Vagina (tissue), 2 donors: ENCODE measurements around the gene BLNK. TPM values are rescaled to one million over a fixed set of nuclear protein-coding genes. Genes with fewer than 3 reads are reported as not detected.
"Not testable (repeated sequence)": the region's sequence is repeated elsewhere in the genome, so short reads cannot be mapped to it uniquely, and the experiment has no call there.

Experiments used
- DNase-seq, 2 donors: peaks; one replicate each; pipeline ENCODE4 v3.0.0-alpha.2; 2017; ENCODE audit errors: extremely low spot score in 2 of 2
- H3K27ac ChIP-seq: fragments of 200-600 bp; sonication (generic); one replicate; pipeline ENCODE4 v1.5.1; 2019
- H3K27me3 ChIP-seq: fragments of 200-600 bp; sonication (generic); one replicate; pipeline ENCODE4 v1.5.1; 2019
- H3K36me3 ChIP-seq, 2 donors: fragments of 200-600 bp; sonication (generic); one replicate each; pipeline ENCODE4 v1.5.1; 2017 to 2019
- H3K4me1 ChIP-seq: fragments of 200-600 bp; sonication (generic); one replicate; pipeline ENCODE4 v1.5.1; 2019
- H3K4me3 ChIP-seq, 2 donors: fragments of 200-600 bp; sonication (generic); 1 replicate in 1 of 2; 2 replicates in 1 of 2; pipeline ENCODE4 v1.5.1; 2016 to 2019
- H3K9me3 ChIP-seq: fragments of 200-600 bp; sonication (generic); one replicate; pipeline ENCODE4 v1.5.1; 2019
- POLR2A ChIP-seq, 2 donors: fragments of 450-650 bp; IDR thresholded peaks; one replicate each; pipeline ENCODE4 v1.6.1; 2017; ENCODE audit warnings: antibody characterized with exemption in 2 of 2, mild to moderate bottlenecking in 2 of 2, moderate library complexity in 2 of 2
- POLR2AphosphoS5 ChIP-seq, 2 donors: sonication (generic); formaldehyde crosslinking; IDR thresholded peaks; one replicate each; pipeline ENCODE4 v1.9.0; 2017; ENCODE audit warnings: antibody characterized with exemption in 2 of 2, mild to moderate bottlenecking in 2 of 2, low read depth in 1 of 2; ENCODE audit not compliant: insufficient read depth in 1 of 2
- intact Hi-C: fragments of 100-400 bp; cut with DNase I; formaldehyde crosslinking; loops from one replicate; pipeline ENCODE4 v1.15.1; 2023
- total RNA-seq: library from RNA; depleted of rRNA; stranded (reverse); fragments of >200 nt; gene quantifications from one replicate; pipeline ENCODE4 v1.2.3, GENCODE V29; 2016
- TF ChIP-seq, protein P1 (sequence below), 3 experiments: fragments of 450-650 bp in 2 of 3; fragments of 200-600 bp in 1 of 3; sonication (generic) in 1 of 3; IDR thresholded peaks; one replicate each; pipeline ENCODE4 v1.5.1; 2017 to 2019; ENCODE audit warnings: antibody characterized with exemption in 3 of 3, mild to moderate bottlenecking in 2 of 3, moderate library complexity in 2 of 3

Gene BLNK
- total RNA-seq, 1 donor from 2014 or later = 8.8 TPM

DNA sequence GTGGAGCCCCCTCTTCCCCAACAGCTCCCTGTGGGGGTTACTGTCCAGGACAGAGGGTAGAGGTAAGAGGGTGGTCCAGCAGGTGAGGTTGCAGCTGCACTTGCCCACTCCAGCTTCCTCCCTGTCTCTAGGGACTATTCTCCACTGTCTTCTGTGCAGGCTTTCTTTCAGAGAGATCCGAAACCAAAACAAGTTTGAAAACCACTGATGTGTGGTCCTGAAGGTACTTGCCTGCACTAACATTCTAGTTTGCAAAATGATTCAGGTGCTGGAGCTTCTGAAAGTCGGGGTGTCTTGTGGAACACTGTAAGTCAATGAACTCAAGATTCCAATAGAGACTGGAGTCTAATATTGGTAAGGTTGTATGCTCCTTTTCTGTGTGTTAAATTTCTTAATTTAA is 63.1 kb downstream of the BLNK start:
- H3K4me3 ChIP-seq = no peak overlapping the region
- DNase-seq = no peak
- H3K9me3 ChIP-seq = no peaks in the 10 kb centered on the region
- H3K36me3 ChIP-seq = no peaks in the 10 kb centered on the region
- intact Hi-C loops = no loop called here
- no peaks in the 10 kb centered on the region for H3K4me1 ChIP-seq
- H3K27ac ChIP-seq = no peak overlapping the region
- TF ChIP-seq POLR2AphosphoS5 (IDR thresholded peaks at IDR 0.05; ENCODE audit: insufficient read depth in 1 of 2, low read depth in 1 of 2) (no peak), POLR2A (IDR thresholded peaks at IDR 0.05) (no peak)
- TF ChIP-seq, protein P1, sequence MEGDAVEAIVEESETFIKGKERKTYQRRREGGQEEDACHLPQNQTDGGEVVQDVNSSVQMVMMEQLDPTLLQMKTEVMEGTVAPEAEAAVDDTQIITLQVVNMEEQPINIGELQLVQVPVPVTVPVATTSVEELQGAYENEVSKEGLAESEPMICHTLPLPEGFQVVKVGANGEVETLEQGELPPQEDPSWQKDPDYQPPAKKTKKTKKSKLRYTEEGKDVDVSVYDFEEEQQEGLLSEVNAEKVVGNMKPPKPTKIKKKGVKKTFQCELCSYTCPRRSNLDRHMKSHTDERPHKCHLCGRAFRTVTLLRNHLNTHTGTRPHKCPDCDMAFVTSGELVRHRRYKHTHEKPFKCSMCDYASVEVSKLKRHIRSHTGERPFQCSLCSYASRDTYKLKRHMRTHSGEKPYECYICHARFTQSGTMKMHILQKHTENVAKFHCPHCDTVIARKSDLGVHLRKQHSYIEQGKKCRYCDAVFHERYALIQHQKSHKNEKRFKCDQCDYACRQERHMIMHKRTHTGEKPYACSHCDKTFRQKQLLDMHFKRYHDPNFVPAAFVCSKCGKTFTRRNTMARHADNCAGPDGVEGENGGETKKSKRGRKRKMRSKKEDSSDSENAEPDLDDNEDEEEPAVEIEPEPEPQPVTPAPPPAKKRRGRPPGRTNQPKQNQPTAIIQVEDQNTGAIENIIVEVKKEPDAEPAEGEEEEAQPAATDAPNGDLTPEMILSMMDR (IDR thresholded peaks at IDR 0.05) = no peak
- H3K27me3 ChIP-seq = no peaks in the 10 kb centered on the region

DNA sequence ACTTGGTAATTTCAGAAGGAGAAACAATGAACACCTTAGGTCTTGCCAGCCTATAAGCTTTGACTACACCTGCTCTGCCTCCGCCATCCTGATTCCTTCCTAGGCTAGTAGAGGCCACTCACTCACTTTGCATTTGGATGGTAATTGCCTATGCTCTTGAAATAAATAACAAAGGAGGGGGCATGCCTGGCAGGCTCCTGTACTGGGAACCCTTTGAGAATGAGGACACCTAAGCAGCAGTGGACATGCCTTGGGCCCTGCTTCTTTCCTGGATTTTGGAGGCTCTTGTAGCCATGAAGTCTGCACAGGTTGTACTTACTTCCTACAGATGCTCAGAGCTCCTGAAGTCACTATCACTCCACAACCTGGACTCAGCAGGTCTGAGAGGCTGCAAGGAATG is 65.8 kb downstream of the BLNK start:
- no peaks in the 10 kb centered on the region for H3K36me3 ChIP-seq

DNA sequence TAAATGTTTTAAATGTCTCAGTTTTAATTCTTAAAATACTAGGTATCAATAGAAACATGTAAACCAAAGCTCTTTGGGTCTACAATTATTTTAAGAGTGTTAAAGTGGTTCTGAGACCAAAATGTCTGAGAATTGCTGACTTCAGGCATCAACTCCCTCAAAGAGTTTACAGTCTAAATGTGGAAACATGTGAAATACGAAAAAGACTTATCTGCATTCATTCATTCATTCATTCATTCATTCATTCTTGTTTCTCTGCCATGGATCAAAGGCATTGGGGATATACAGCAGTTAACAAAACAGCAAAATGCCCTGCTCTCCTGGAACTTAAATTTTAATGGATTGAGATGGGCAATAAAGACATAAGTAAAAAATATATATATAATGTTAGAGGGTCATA is 69.8 kb downstream of the BLNK start:
- no peak for TF ChIP-seq POLR2AphosphoS5 (IDR thresholded peaks at IDR 0.05; ENCODE audit: insufficient read depth in 1 of 2, low read depth in 1 of 2)
- no peak overlapping the region for H3K4me3 ChIP-seq
- H3K27me3 ChIP-seq = no peaks in the 10 kb centered on the region
- intact Hi-C loops = no loop called here
- no peak overlapping the region for H3K27ac ChIP-seq
- DNase-seq = no peak
- H3K9me3 ChIP-seq = no peaks in the 10 kb centered on the region
- H3K36me3 ChIP-seq = no peaks in the 10 kb centered on the region
- no peaks in the 10 kb centered on the region for H3K4me1 ChIP-seq

More for the DNA sequence above, 65.8 kb downstream of the BLNK start:
- H3K4me3 ChIP-seq = no peak overlapping the region
- no peaks in the 10 kb centered on the region for H3K4me1 ChIP-seq
- DNase-seq = no peak
- H3K9me3 ChIP-seq = no peaks in the 10 kb centered on the region
- no peak for TF ChIP-seq POLR2AphosphoS5 (IDR thresholded peaks at IDR 0.05; ENCODE audit: insufficient read depth in 1 of 2, low read depth in 1 of 2)
- TF ChIP-seq POLR2A (IDR thresholded peaks at IDR 0.05) = no peak
- TF ChIP-seq, protein P1 (IDR thresholded peaks at IDR 0.05) = no peak
- intact Hi-C loops = no loop called here
- no peak overlapping the region for H3K27ac ChIP-seq
- H3K27me3 ChIP-seq = no peaks in the 10 kb centered on the region

DNA sequence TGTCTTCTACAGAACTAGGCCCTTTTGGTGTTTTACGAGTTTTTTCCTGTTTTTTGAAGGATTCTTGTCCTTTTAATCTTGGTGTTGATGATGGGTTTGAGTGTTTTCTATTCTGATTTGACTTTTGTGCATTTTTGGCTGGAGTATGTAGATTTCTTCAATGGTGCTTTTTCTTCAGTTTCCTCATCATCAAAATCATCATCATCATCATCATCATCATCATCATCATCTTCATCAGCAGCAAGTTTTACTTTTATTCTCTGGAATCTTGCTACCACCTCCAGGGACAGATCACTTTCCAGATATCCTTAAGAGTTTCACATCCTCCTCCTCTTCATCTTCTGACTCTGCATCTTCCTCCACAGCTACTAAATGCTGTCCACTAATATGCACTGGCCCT is 81.9 kb downstream of the BLNK start:
- DNase-seq, H3K36me3 ChIP-seq, H3K27me3 ChIP-seq, H3K9me3 ChIP-seq, intact Hi-C loops, H3K4me1 ChIP-seq, H3K27ac ChIP-seq, H3K4me3 ChIP-seq: not testable (repeated sequence)

DNA sequence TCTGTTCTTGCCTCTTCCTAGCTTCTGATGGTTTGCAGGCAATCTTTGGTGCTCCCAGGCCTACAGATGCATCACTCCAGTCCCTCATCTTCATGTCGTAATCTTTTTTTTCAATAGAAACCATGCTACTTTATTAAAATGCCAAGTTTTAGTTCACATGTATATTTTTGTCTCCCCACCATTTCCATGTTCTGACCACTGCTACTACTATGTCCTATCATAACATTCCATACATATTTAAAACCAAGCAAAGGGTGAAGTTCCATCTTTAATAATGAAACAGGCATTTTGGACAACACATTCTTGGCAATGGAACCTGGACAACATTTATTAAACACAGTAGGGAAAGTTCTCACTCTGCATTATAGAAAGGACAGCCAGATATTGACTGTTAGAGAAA is 82.5 kb downstream of the BLNK start:
- Histone ChIP-seq H3K27me3 (no peaks in the 10 kb centered on the region), H3K4me3 (no peak overlapping the region), H3K9me3 (no peaks in the 10 kb centered on the region), H3K36me3 (no peaks in the 10 kb centered on the region), H3K27ac (no peak overlapping the region), H3K4me1 (no peaks in the 10 kb centered on the region)
- TF ChIP-seq POLR2A (IDR thresholded peaks at IDR 0.05) (no peak), POLR2AphosphoS5 (IDR thresholded peaks at IDR 0.05; ENCODE audit: insufficient read depth in 1 of 2, low read depth in 1 of 2) (no peak)
- TF ChIP-seq, protein P1 (IDR thresholded peaks at IDR 0.05) = no peak
- DNase-seq = no peak
- intact Hi-C loops = no loop called here

DNA sequence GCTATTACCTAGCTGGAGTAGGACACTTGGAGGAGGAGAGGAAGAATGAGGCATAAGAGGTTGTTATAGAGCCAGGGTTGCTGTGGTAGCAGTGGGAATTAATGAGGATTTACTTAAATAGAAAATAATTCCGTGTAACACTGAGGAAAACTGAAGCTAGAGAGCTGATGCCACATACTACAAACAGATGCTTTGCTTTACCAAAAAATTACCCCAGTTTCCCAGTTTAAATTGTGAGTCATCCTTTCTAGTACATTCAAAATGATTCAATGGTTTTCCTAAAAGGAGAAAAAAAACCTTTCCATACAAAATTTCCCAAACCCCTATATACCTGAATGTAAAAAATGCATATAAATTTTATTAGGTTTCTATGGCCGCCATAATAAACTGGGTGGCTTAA is 82.9 kb downstream of the BLNK start:
- H3K27ac ChIP-seq = no peak overlapping the region
- no peaks in the 10 kb centered on the region for H3K9me3 ChIP-seq
- DNase-seq = no peak
- TF ChIP-seq POLR2A (IDR thresholded peaks at IDR 0.05) (no peak), POLR2AphosphoS5 (IDR thresholded peaks at IDR 0.05; ENCODE audit: insufficient read depth in 1 of 2, low read depth in 1 of 2) (no peak)
- TF ChIP-seq, protein P1 (IDR thresholded peaks at IDR 0.05) = no peak
- H3K4me3 ChIP-seq = no peak overlapping the region
- H3K27me3 ChIP-seq = no peaks in the 10 kb centered on the region
- intact Hi-C loops = no loop called here
- H3K36me3 ChIP-seq = no peaks in the 10 kb centered on the region
- no peaks in the 10 kb centered on the region for H3K4me1 ChIP-seq
